SU-DHL-6 (cell line): ENCODE measurements around the gene ADAMTS16.

Source experiments
- H2AFZ ChIP-seq: fragments of 200-600 bp; sonication (generic); 2 replicates; pipeline ENCODE4 v1.6.1; 2014; ENCODE audit warnings: low read depth, mild to moderate bottlenecking, moderate library complexity, mixed read lengths, antibody characterized with exemption, low read length; ENCODE audit not compliant: severe bottlenecking
- H3F3A ChIP-seq: fragments of 200-600 bp; shearing (Covaris generic); 2 replicates; pipeline ENCODE4 v1.6.0; 2016; ENCODE audit warnings: antibody characterized with exemption, mild to moderate bottlenecking; ENCODE audit not compliant: insufficient read depth
- H3K27ac ChIP-seq: fragments of 200-600 bp; sonication (generic); 2 replicates; pipeline ENCODE4 v1.5.1; 2016; ENCODE audit warnings: low read depth, mild to moderate bottlenecking, low read length, moderate library complexity, mixed read lengths
- H3K27me3 ChIP-seq: fragments of 200-600 bp; sonication (generic), shearing (Covaris generic); 2 replicates; pipeline ENCODE4 v1.6.0; 2014; ENCODE audit warnings: mild to moderate bottlenecking, low read length
- H3K36me3 ChIP-seq: fragments of 200-600 bp; sonication (generic); 2 replicates; pipeline ENCODE4 v1.6.1; 2014; ENCODE audit warnings: mild to moderate bottlenecking, low read length, mixed read lengths
- H3K4me2 ChIP-seq: fragments of 300-600, 200-600 bp; shearing (Covaris generic), sonication (generic); 2 replicates; pipeline ENCODE4 v1.6.0; 2014; ENCODE audit warnings: low read length, low read depth, mild to moderate bottlenecking; ENCODE audit not compliant: poor library complexity, severe bottlenecking
- H3K4me3 ChIP-seq: fragments of 200-600 bp; sonication (generic); 2 replicates; pipeline ENCODE4 v1.5.1; 2014; ENCODE audit warnings: antibody characterized with exemption, low read length, mild to moderate bottlenecking, mixed read lengths; ENCODE audit not compliant: insufficient read depth, poor library complexity, severe bottlenecking
- H3K79me2 ChIP-seq: fragments of 200-600 bp; sonication (generic); 2 replicates; pipeline ENCODE4 v1.6.1; 2014; ENCODE audit warnings: mild to moderate bottlenecking, low read length, moderate library complexity; ENCODE audit not compliant: insufficient read depth
- H3K9ac ChIP-seq: fragments of 200-600 bp; sonication (generic); 2 replicates; pipeline ENCODE4 v1.7.0; 2014; ENCODE audit warnings: mild to moderate bottlenecking, low read length
- H3K9me2 ChIP-seq: fragments of 200-600 bp; sonication (generic); replicated peaks from 2 replicates; pipeline ENCODE4 v1.6.1; 2014; ENCODE audit warnings: low read length; ENCODE audit not compliant: insufficient read depth
- H3K9me3 ChIP-seq: fragments of 200-600 bp; sonication (generic); 2 replicates; pipeline ENCODE4 v1.6.1; 2014; ENCODE audit warnings: low read length, mixed read lengths; ENCODE audit not compliant: insufficient read depth
- H4K20me1 ChIP-seq: fragments of 200-600 bp; sonication (generic); 2 replicates; pipeline ENCODE4 v1.6.1; 2014; ENCODE audit warnings: low read depth, mild to moderate bottlenecking, antibody characterized with exemption, low read length, moderate library complexity, mixed read lengths
- CTCF ChIP-seq: fragments of 200-600 bp; sonication (generic); IDR thresholded peaks from one replicate; pipeline ENCODE4 v1.5.1; 2017; ENCODE audit warnings: antibody characterized with exemption, mild to moderate bottlenecking, low read length, moderate library complexity; ENCODE audit not compliant: insufficient read depth, poor library complexity, severe bottlenecking
- EZH2phosphoT487 ChIP-seq: fragments of 200-600 bp; sonication (generic), shearing (Covaris generic); conservative IDR thresholded peaks from 2 replicates; pipeline ENCODE4 v1.6.1; 2018; ENCODE audit warnings: mild to moderate bottlenecking, antibody characterized with exemption, low read length, moderate library complexity, mixed read lengths

Gene ADAMTS16

GRCh38 chr5:5179597-5179996, 39.5 kb downstream of the ADAMTS16 start:
- Histone ChIP-seq H3K4me3 (no peak overlapping the region), H3F3A (no peaks in the 10 kb centered on the region), H4K20me1 (no peaks in the 10 kb centered on the region), H3K27me3 (no peaks in the 10 kb centered on the region), H3K27ac (no peak overlapping the region), H3K9me3 (no peaks in the 10 kb centered on the region), H3K79me2 (no peaks in the 10 kb centered on the region), H3K4me2 (no peak overlapping the region), H3K36me3 (no peaks in the 10 kb centered on the region), H3K9ac (no peak overlapping the region), H2AFZ (no peak overlapping the region), H3K9me2 (no peaks in the 10 kb centered on the region)
- TF ChIP-seq EZH2phosphoT487 (no peak), CTCF (no peak)

DNA sequence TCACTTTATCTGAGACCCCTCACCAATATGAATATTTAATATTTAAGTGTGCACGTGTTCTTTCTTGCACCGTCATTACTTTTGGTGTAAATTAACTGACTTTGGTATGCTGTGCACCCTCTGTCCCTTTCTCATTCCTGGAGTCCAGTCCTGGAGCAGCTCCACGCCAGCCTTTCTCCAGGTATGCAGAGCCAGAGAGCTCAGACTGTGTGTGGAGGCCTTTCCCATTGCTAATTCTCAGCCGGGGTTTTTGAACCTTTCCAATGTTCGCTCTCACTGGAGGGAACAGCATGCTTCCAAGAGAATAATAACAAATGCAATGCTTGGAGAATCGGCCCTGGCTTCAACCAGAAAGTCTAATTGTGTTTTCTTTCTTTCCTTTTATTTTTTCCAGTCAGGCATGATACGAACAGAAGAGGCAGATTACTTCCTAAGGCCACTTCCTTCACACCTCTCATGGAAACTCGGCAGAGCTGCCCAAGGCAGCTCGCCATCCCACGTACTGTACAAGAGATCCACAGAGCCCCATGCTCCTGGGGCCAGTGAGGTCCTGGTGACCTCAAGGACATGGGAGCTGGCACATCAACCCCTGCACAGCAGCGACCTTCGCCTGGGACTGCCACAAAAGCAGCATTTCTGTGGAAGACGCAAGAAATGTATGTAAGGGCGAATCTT, 41.7 kb downstream of the ADAMTS16 start:
- Histone ChIP-seq H3K27me3 (no peaks in the 10 kb centered on the region), H2AFZ (no peak overlapping the region), H4K20me1 (no peaks in the 10 kb centered on the region), H3K4me3 (no peak overlapping the region), H3F3A (no peaks in the 10 kb centered on the region), H3K4me2 (no peak overlapping the region), H3K36me3 (no peaks in the 10 kb centered on the region), H3K27ac (no peak overlapping the region), H3K9me3 (no peaks in the 10 kb centered on the region), H3K9ac (no peak overlapping the region), H3K79me2 (no peaks in the 10 kb centered on the region), H3K9me2 (no peaks in the 10 kb centered on the region)
- TF ChIP-seq EZH2phosphoT487 (no peak), CTCF (no peak)

GRCh38 chr5:5182508-5183188, 42.5 kb downstream of the ADAMTS16 start:
- Histone ChIP-seq H3K27me3 (no peaks in the 10 kb centered on the region), H3F3A (no peaks in the 10 kb centered on the region), H3K79me2 (no peaks in the 10 kb centered on the region), H3K4me3 (no peak overlapping the region), H2AFZ (no peak overlapping the region), H3K36me3 (no peaks in the 10 kb centered on the region), H3K9ac (no peak overlapping the region), H3K9me3 (no peaks in the 10 kb centered on the region), H3K27ac (no peak overlapping the region), H3K9me2 (no peaks in the 10 kb centered on the region), H3K4me2 (no peak overlapping the region), H4K20me1 (no peaks in the 10 kb centered on the region)
- no peak for TF ChIP-seq EZH2phosphoT487
- TF ChIP-seq CTCF, result no peak
